Hepatocyte (in vitro differentiated cells): ENCODE results near the gene PHACTR2. TPM values are rescaled to one million over a fixed set of nuclear protein-coding genes. Genes with fewer than 3 reads are reported as not detected.

Source experiments
- DNase-seq: peaks from one replicate; pipeline ENCODE4 v3.0.0-alpha.2; 2016; ENCODE audit warnings: low spot score
- H2AFZ ChIP-seq: fragments of 200-600 bp; sonication (generic); 2 replicates; pipeline ENCODE4 v1.6.0; 2016; ENCODE audit warnings: antibody characterized with exemption, mild to moderate bottlenecking
- H3K27ac ChIP-seq: fragments of 200-600 bp; sonication (generic); 2 replicates; pipeline ENCODE4 v1.5.1; 2016; ENCODE audit warnings: mild to moderate bottlenecking
- H3K27me3 ChIP-seq: fragments of 200-600 bp; sonication (generic); 2 replicates; pipeline ENCODE4 v1.6.1; 2016
- H3K36me3 ChIP-seq: fragments of 200-600 bp; sonication (generic); replicated peaks from 2 replicates; pipeline ENCODE4 v1.5.1; 2016; ENCODE audit warnings: low read depth; ENCODE audit not compliant: insufficient read depth
- H3K4me1 ChIP-seq: fragments of 200-600 bp; sonication (generic); 2 replicates; pipeline ENCODE4 v1.5.1; 2016; ENCODE audit warnings: mild to moderate bottlenecking, moderate library complexity; ENCODE audit not compliant: insufficient read depth
- H3K4me2 ChIP-seq: fragments of 200-600 bp; sonication (generic); 2 replicates; pipeline ENCODE4 v1.6.0; 2016
- H3K4me3 ChIP-seq: fragments of 200-600 bp; sonication (generic); 2 replicates; pipeline ENCODE4 v1.5.1; 2016; ENCODE audit warnings: mild to moderate bottlenecking
- H3K79me2 ChIP-seq: fragments of 200-600 bp; sonication (generic); 2 replicates; pipeline ENCODE4 v1.6.0; 2017; ENCODE audit warnings: mild to moderate bottlenecking
- H3K9me2 ChIP-seq: fragments of 200-600 bp; sonication (generic); replicated peaks from 2 replicates; pipeline ENCODE4 v1.6.0; 2017; ENCODE audit warnings: mild to moderate bottlenecking; ENCODE audit not compliant: insufficient read depth
- H3K9me3 ChIP-seq: fragments of 200-600 bp; sonication (generic); 2 replicates; pipeline ENCODE4 v1.5.1; 2016; ENCODE audit warnings: low read depth, mild to moderate bottlenecking
- H4K20me1 ChIP-seq: fragments of 200-600 bp; sonication (generic); 2 replicates; pipeline ENCODE4 v1.6.0; 2016; ENCODE audit warnings: mild to moderate bottlenecking; ENCODE audit not compliant: insufficient read depth, poor library complexity, severe bottlenecking
- CTCF ChIP-seq: fragments of 200-600 bp; sonication (generic); IDR thresholded peaks from 2 replicates; pipeline ENCODE4 v1.5.1; 2016; ENCODE audit warnings: antibody characterized with exemption, mild to moderate bottlenecking; ENCODE audit not compliant: poor library complexity
- EZH2 ChIP-seq: fragments of 200-600 bp; sonication (generic); IDR thresholded peaks from 2 replicates; pipeline ENCODE4 v1.6.1; 2016; ENCODE audit warnings: antibody characterized with exemption, mild to moderate bottlenecking, borderline replicate concordance
- EZH2phosphoT487 ChIP-seq: fragments of 200-600 bp; sonication (generic); IDR thresholded peaks from one replicate; pipeline ENCODE4 v1.6.1; 2018; ENCODE audit warnings: antibody characterized with exemption, mild to moderate bottlenecking, low read depth, moderate library complexity; ENCODE audit not compliant: unreplicated experiment, severe bottlenecking
- WGBS: methylation state at CpG from one replicate; pipeline ENCODE4 v1.1.6; 2016; ENCODE audit warnings: low lambda C conversion rate; ENCODE audit errors: missing lambda C conversion rate; 5-methylcytosine and 5-hydroxymethylcytosine counted together
- polyA plus RNA-seq: library from polyadenylated mRNA; unstranded; fragments of >200 nt; fragmentation: Nextera tagmentation; extraction: Ambion mirVana; gene quantifications from 2 replicates; pipeline ENCODE4 v1.2.1, GENCODE V29; 2016
- total RNA-seq: library from RNA; depleted of rRNA; stranded (reverse); fragments of >200 nt; gene quantifications from 2 replicates; pipeline ENCODE4 v1.2.3, GENCODE V29; 2014

The PHACTR2 gene
- total and polyA plus RNA-seq, 2 experiments from 2014 or later, result 86.6 to 111 TPM

GRCh38 chr6:143857651-143858050 is 179.9 kb downstream of the PHACTR2 start:
- Histone ChIP-seq H4K20me1 (no peaks in the 10 kb centered on the region), H2AFZ (no peak overlapping the region), H3K27me3 (no peaks in the 10 kb centered on the region), H3K27ac (no peak overlapping the region), H3K9me2 (no peaks in the 10 kb centered on the region), H3K79me2 (peaks cover 5% of the 10 kb centered on the region), H3K9me3 (no peaks in the 10 kb centered on the region), H3K4me2 (no peak overlapping the region), H3K4me3 (no peak overlapping the region), H3K36me3 (peaks cover 4% of the 10 kb centered on the region), H3K4me1 (no peaks in the 10 kb centered on the region)
- WGBS, result over 99% methylated on average over 5 of the region's 5 CpGs
- TF ChIP-seq EZH2phosphoT487, result no peak
- TF ChIP-seq EZH2, result no peak
- no peak for TF ChIP-seq CTCF
- no peak for DNase-seq

DNA sequence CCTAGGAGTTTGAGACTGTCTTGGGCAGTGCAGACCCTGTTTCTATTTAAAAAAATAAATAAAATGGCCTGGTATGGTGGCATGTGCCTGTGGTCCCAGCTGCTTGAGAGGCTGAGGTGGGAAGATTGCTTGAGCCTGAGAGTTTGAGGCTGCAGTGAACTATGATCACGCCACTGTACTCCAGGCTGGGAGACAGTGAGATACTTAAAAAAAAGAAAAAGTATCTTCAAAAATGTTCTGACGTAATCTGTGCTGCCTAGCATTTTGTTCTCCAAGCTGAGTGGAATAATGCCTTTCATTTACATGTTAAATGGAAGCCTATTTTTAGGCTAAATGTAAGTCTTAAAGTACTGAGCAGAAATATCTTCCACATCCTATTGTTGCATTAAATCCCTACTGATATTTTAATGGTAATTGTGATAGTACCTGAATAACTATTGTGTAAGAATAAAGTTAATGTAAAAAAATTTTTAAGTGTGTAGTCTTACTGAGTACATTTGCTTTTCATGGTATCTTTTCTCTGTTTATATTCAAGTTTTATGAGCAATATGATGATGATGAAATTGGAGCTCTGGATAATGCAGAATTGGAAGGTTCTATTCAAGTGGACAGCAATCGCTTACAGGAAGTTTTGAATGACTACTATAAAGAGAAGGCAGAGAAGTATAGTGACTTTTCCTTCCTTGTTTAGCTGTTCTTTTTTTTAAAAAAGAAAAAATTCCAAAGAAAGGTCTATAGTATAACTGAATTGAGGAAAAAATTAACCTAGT is 182.3 kb downstream of the PHACTR2 start:
- H3K79me2 ChIP-seq, result peaks cover under 1% of the 10 kb centered on the region
- no peak for TF ChIP-seq EZH2
- TF ChIP-seq CTCF, result no peak
- no peak for TF ChIP-seq EZH2phosphoT487
- WGBS, result 88% methylated on average over 3 of the region's 3 CpGs
- no peak overlapping the region for H3K27ac ChIP-seq
- no peaks in the 10 kb centered on the region for H3K4me1 ChIP-seq
- no peak overlapping the region for H3K4me3 ChIP-seq
- H3K9me3 ChIP-seq, result no peaks in the 10 kb centered on the region
- no peaks in the 10 kb centered on the region for H3K27me3 ChIP-seq
- H4K20me1 ChIP-seq, result no peaks in the 10 kb centered on the region
- H3K36me3 ChIP-seq, result peaks cover 10% of the 10 kb centered on the region
- H3K9me2 ChIP-seq, result no peaks in the 10 kb centered on the region
- H3K4me2 ChIP-seq, result no peak overlapping the region
- DNase-seq, result no peak
- H2AFZ ChIP-seq, result no peak overlapping the region

- Histone ChIP-seq H3K79me2 (no peaks in the 10 kb centered on the region), H2AFZ (no peak overlapping the region), H3K9me3 (no peaks in the 10 kb centered on the region), H4K20me1 (no peaks in the 10 kb centered on the region), H3K4me2 (no peak overlapping the region), H3K27ac (peak overlapping the region; percentile 3), H3K4me1 (no peaks in the 10 kb centered on the region), H3K9me2 (no peaks in the 10 kb centered on the region), H3K4me3 (no peak overlapping the region), H3K36me3 (peaks cover 7% of the 10 kb centered on the region), H3K27me3 (no peaks in the 10 kb centered on the region)
- TF ChIP-seq EZH2phosphoT487, result no peak
- TF ChIP-seq CTCF, result no peak
- no peak for TF ChIP-seq EZH2
- DNase-seq, result no peak
- 81% methylated on average over 2 of the region's 2 CpGs for WGBS
Measured at GRCh38 chr6:143863771-143864170, 186.0 kb downstream of the PHACTR2 start.
